SK-N-DZ (cell line): ENCODE measurements around the gene TTC7B.

Experiments
- DNase-seq: peaks from one replicate; pipeline ENCODE4 v3.0.0-alpha.2; 2015; ENCODE audit warnings: low spot score

The TTC7B gene

DNA sequence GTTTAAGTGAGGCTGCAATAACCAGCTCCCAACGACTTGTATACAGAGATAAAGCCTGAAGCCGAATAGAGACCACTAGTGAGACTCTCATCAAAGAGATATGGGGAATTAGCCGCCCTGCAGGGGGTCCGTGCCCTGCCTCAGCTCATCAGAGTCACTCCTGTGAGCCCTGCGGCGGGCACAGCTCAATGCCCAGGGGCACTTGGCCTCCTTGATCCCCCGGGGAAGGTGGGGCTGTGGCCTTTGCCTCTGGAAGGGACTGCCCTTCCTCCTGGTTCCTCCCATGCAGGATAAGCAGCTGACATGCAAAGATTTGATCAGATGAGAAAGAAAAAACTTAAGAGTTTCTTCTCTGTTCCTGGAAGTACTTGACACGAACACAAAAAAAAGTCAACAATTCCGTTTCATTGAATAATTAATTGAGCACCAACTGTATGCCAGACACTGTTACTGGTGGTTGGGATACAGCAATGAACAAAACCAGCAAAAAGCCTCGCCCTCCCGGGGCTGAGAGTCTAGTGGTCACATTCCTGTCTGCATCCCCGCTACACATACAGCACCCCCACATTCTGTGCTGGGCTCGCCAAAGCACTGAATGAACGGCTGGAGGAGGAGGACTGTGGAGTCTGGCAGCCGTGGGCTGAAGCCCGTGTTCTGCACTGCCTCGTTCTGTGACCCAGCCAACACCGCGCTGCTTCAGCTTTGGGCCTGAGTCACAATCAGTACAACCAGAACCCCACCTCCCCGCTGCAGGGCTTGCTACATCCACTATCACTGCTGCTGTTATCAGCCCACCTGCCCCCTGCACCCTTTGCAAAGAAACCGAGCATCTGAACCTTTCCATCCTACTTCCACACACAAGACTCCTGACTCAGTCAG is 10.3 kb downstream of the TTC7B start:
- no peak for DNase-seq

DNA sequence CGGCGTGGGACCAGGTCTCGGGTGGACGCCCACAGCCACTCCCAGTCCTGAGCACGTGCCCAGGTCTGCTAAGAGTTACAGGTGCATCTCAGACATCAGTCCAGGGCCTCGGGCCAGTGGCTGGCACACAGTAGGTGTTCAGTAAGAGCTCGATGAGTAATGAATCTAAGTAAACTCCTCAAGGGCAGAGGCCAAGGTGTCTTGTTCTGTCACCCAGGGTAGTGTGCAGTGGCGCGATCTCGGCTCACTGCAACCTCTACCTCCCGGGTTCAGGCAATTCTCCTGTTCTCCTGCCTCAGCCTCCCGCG is 11.2 kb downstream of the TTC7B start:
- DNase-seq, result no peak

DNA sequence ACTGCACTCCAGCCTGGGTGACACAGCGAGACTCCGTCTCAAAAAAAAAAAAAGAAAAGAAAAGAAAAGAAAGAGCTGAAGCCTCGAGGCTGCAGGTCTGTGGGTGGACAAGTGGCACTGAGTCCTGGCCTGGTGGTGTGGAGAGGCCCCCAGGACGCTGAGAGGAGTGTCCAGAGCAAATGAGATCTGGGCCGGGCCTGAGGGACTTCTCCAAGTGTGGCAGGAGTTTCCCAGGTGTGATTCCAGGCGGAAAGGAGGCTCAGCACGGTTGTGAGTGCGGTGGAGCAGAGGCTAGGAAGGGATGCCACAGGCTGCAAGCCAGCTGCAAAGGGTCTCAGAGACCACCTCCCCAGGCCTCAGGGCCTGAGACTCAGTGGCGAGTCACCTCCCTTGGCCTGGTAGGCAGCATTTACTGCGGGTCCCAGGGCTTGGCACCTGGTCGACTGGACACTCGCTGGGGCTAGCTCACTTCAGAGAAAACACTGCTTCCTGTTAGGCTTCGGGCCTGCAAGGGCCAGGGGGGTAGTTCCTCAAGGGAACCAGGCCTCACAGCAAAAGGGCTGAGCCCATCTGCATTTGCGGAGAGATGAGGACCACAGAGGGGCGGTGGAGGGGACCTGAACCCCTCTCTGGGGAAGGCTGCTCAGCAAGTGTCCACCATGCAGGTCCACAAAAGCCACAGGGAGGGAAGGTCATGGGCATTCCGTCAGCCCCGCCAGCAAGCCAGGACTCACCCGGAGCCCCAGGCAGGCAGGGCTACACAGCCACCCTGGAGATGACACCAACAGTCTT is 11.7 kb downstream of the TTC7B start:
- DNase-seq, result no peak

DNA sequence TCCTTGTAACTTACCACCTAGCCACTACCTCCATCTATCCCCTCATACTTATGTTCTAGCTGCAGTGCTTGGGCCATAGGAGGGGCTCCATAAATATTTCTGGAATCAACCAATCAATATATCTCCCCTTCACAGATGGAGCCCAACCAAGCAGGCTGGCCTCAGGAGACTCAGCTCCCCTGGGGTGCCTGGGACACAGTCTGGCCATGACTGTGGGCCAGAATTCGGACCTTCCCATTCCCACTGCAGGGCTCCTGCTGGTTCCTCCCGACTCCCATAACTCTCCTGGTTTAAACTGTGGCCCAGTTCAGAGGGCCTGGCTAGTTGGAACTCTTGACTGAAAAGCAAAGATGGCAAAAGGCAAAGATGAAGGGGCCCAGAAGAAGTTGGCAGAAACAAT is 13.0 kb downstream of the TTC7B start:
- no peak for DNase-seq

DNA sequence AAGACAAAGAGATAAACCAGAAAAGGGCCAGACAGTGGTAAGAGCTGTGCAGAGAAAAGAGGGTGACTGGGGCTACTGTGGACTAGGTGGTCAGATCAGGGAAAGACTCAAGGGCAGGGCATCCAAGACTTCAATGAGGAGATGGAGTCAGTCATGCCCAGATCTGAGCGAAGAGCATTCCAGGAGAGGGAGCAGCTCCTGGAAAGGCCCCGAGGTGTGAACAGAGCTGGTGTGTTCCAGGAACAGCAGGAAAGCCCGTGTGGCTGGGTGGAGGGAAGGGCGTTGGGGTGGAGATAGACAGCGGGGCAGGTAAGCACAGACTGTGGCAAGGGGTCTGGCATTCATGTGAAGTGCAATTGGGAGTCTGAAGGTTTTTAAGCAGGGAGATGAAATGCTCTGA is 16.8 kb downstream of the TTC7B start:
- DNase-seq, result no peak

DNA sequence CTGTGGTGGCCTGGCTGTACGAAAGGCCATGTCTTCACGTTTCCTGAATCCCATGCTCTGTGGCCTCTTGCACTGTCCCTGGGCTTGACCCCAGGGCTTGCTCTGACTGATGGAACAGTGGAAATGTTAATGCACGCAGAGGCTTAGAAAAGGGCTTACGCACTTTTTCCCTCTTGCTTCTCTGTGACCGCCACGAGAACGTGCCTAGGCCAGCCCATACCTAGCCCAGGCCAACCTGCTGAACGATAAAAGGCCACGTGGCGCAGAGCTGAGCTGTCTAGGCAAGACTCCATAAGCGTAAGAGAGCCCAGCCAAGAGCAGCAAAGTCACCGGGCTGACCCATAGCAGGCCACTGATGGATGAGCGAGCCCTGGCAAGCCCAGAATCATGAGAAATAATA is 18.3 kb downstream of the TTC7B start:
- no peak for DNase-seq

DNA sequence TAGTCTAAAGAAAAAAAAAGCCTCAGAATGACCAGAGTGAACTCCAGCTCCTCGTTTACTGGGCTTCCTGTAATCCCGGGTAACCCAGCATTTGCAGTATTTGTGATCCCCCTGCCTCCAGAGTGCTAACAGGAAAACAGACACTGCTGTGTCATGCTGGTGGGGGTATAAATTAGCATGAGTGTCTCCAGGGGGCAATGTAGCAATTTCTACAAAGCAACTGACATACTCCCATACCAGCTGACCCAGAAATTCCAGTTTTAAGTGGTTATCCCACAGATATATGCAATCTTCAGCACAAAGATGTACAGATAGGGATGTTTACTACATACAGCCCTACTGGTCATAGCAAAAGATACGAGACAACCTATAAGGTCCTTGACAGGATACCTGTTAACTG is 18.8 kb downstream of the TTC7B start:
- DNase-seq, result no peak

DNA sequence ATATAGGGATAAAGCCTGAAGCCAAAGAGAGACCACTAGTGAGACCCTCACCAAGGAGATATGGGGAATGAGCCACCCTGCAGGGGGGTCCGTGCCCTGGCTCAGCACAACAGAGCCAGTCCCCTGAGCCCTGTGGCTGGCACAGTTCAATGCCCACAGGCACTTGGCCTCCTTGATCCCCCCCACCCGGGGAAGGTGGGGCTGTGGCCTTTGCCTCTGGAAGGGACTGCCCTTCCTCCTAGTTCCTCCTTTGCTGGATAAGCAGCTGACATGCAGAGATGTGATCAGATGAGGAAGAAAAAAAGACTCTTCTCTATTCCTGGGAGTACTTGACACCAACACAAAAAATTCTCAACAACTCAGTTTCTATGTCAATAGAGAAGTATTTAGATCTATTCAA is 19.9 kb downstream of the TTC7B start:
- no peak for DNase-seq

DNA sequence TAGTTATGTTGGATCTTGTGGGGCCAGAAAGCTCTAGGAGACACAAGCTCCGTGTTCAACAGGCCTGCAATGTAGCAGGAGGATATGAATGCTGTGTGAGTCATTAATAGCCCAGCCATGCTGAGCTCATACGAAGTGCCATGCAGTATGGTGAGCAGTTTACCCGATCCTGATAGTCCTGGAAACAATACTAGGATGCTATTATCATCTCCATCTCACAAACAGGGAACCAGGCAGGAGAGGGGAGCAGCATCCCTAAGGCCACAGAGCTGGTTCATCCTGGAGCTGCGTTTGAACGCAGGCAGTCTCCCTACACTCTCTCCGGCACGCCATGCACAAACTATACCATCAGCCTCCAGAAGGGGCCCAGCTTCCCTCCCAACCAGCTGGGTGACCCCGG is 20.5 kb downstream of the TTC7B start:
- DNase-seq, result no peak

DNA sequence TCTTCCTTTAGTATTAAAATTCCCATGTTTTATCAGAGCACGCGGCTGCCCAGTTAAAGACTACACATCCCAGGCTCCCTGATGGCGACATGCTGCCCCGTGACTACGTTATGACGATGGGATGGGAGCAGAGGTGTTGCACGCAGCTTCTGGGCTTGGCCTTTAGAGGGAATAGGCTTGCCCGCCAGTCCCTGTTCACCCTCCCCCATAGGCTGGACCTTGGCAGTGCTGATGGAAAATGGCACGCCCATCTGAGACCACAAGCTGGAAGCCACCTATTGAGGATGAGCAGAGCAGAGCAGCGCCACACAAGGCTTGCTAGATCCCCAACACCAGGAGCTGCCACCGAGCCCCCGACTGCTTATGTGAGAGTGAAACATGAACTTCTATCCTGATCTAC is 24.7 kb downstream of the TTC7B start:
- DNase-seq, result no peak

DNA sequence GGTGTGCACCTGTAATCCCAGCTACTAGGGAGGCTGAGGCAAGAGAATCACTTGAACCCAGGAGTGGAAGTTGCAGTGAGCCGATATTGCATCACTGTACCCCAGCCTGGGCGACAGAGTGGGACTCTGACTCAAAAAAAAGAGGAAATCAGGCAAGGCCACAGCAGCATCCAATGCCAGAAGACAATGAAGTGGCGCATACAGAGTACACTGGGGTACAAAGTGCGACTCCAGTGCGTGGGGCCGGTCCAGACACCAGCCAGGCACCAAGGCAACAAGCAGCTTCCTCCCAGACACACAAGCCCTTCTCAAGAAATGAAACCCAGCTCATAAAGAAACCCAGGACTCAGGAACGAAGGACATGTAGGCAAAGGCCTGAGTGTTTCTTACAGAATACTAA is 28.2 kb downstream of the TTC7B start:
- DNase-seq, result no peak

DNA sequence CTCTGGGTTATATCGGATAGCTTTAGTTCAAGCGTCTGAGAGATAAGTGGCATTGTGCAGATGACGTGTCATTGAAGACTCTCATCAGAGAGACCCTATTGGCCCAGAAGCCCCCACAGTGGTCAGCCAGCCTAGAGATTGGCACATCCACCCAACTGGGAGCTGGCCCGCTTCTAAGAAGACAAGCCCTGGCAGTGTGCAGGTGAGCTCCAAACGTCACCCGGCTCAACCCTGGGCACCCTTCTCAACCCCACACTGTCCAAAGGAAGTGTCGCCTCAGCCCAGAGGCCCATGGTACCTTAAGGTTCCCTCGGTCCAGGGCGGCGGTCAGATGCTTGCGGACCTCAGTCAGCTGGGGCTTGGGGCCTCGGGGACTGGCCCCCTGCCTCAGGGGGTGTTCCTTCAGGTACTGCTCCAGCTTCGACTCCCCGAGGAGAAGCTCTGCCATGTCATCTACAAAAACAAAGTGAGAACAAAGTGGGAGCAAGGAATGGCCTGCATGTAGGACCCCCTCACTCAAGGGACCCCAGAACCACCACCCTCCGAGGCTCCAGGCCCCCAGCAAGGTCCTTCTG is 30.3 kb downstream of the TTC7B start:
- no peak for DNase-seq

DNA sequence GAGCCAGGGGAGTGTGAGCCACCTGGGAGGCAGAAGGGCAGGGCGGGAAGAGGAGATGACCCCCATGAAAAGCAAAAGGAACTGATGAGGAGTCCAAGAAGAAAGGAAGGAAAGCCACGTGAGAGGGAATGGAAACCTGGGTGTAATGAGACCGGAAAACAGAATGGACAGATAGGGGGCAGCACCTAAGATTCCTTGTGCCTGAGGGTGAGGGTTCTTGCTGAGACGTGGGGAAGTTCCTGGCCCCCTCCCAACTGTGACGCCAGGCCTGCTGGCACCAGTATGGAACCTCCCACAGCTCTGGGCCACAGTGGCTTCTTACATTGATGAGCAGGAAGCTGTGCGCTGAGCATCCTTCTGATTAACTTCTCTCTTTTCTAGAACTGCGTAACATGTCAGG is 30.8 kb downstream of the TTC7B start:
- DNase-seq, result no peak

DNA sequence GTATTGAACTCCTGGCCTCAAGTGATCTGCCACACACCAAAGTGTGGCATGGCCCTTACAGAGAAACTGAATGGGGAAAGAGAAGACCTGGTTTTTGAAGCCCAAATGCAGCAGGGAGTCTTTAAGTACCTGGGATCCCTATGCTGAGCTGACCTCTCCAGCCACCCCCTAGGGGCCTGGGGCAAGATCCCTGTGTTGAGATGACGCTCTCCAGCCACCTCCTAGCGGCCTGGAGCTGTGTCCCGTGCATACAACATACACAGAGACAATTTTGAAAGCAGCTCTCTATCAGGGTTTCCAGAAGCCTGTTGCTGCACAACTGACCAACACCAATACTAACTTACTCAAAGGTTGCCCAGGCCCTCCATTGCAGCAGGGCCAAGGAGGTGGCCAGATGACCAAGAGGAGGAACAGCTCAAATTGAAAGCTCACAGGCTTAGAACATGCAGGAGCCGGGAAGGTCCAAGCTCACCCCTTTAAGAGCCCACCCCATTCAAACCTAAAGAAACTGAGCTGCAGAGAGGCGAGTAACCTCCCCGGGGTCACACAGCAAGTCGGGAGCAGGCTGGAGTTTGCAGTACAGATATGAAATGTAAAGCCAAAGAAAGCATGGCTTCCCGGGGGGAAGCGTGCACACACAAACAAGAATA is 31.5 kb downstream of the TTC7B start:
- DNase-seq, result no peak

DNA sequence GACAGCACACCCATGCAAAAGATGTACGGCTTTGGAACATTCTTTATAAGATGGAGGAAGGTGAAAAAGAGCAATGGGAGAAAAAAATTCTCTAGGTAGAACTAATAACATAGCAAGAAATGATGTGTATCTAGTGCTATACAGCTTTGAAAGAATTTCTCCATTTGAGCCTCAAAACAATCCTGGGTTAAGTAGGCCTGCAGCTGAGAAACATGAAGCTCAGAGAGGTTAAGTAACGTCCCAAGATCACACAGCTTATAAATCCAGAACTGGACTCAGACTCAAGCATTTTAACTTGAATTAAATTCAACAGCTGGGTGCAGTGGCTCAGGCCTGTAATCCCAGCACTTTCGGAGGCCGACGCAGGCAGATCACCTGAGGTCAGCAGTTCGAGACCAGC is 32.9 kb downstream of the TTC7B start:
- DNase-seq, result no peak

DNA sequence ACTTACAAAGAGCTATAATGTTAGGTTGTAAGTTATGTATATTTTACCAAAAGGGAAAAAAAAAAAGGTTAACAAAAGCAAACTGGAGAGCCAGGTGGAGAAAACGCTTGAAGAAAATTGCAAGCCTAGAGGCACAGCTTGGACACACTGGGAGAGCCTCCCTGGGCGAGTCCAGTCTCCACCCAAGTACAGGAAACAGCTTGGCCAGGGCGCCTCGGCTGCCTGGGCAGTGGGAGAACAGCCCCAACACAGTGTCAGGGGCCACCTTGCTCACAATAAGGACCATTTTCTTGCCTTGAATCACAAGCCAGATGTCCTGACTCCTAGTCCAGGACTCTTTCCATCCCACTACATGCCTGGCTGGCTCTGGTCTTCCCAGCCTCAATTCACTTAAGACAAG is 33.3 kb downstream of the TTC7B start:
- DNase-seq, result no peak

DNA sequence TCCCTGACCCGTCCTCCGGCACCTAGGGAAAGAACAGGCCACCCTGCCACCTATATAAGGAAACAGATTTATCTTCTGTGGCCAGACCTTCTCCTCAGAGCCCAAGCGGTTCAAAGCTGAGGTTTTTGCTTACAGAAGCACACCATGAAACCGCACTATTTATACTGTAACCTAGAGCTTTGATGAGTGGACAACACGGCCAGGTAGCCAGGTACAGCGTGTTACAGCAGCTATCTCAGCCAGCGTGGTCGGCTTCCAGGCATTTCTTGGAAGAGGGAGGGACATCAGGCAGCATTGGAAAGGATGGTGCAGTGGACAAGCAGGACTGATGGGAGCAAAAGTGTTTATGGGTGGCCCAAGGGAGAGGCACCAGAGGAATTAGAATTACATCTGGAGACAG is 34.4 kb downstream of the TTC7B start:
- no peak for DNase-seq

DNA sequence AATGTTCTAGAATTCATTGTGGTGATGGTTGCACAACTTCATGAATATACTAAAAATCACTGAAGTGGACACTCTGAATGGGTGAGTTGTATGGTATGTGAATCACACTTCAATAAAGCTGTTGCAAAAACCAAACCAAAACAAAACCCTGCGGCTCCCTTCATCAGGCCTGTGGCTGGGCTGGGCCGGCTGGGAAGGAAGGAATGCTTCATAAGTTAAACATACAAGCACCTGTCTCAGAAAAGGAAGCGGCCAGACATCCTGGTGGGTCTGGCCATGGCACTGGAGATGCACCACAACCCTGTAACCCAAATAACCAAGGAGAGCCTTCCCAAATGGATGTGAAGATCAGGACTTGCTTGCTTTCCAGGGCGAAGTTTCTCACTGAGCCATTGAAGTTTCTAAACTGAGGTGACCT is 34.9 kb downstream of the TTC7B start:
- no peak for DNase-seq

DNA sequence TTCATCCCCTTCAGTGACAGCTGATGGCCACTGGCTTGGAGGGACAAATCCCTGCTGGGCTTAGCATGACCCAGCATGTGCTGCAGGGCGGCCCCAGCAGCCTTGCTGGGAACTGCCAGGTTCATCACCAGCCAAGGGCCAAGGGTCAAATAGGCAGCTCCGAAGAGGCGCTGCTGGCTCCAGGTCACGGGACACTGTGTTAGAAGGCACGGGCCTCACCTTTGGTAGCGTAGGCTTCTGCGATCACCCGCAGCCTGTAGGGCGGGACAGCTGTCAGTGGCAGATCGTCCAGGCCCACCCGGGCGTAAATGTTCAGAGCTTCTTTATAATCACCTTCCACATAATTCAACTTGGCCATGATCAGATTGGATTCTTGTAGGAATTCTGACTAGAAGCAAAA is 35.7 kb downstream of the TTC7B start:
- DNase-seq, result no peak

DNA sequence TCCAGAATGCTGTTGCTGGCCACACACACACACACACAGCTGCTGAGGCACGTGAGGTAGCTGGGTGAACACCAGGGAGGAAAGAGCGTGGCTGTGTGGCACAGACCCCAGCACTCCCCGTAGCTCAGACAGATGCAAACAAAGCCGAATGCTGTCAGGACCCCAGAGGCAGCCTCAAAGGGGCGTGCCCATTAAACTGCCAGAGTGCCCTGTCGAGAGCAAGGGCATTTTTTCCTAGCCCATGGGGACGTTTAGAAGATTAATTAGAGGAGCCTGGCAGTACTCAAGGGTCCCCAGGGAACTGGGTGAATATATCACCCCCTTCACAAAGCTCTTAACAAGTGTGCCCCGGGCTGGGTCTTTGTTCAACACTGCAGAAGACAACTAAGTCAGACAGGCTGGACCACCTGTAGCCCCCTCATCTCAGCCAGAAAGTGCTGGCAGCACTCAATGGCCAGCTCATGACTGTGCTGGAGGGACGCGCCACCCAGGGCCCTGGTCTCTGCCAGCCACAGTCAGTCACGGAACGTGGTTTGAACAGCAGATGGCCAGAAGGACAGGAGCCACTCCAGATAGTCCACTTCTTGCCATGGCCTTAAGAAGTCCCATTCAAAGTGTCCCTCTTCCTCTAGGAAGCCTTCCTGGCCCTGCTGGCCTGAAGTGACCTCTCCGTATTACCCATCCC is 37.5 kb downstream of the TTC7B start:
- DNase-seq, result no peak

DNA sequence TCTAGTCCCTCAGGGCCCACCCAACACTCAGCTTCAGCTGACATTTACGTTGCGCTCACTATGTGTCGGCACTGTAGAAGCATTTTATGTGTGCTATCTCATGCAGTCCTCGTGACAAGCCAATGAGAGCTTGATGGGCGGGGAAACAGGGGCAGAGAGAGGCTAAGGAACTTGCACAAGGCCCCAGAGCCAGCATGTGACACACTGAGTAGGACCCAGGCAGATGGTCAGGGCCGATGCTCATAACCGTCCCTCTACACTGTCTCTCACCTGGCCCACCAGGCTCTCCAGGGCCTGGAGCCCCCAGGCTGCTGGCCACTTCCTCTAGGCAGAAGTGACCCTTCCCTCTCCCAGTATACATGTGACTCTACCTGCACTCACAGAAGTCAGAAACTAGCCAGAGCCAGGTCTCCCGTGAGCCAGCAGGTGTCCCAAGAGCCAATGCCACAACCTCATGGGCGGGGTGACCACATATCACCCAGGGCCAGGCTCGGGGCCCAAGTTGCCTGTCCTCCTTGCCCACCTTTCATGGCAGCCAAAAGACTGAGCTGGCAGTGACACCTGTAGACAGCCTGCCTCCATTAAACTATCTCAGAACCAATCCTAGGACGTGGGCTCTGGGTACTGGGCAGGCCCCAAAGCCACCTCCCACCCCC is 38.3 kb downstream of the TTC7B start:
- no peak for DNase-seq
